IPS-15b (cell line): Measurements from ENCODE around the gene TC2N.

ENCODE experiments used
- H3K27me3 ChIP-seq: one replicate; pipeline ENCODE4 v1.6.1; 2013; ENCODE audit warnings: low read length; ENCODE audit not compliant: control insufficient read depth, insufficient read depth
- H3K36me3 ChIP-seq: one replicate; pipeline ENCODE4 v1.6.1; 2013; ENCODE audit warnings: low read length; ENCODE audit not compliant: control insufficient read depth, insufficient read depth
- H3K4me1 ChIP-seq: one replicate; pipeline ENCODE4 v1.6.1; 2013; ENCODE audit warnings: mild to moderate bottlenecking, low read length; ENCODE audit not compliant: control insufficient read depth, insufficient read depth
- H3K4me3 ChIP-seq: one replicate; pipeline ENCODE4 v1.5.1; 2013; ENCODE audit warnings: low read depth, low read length
- H3K9ac ChIP-seq: one replicate; pipeline ENCODE4 v1.6.1; 2013; ENCODE audit warnings: low read depth, mild to moderate bottlenecking, low read length
- H3K9me3 ChIP-seq: one replicate; pipeline ENCODE4 v1.6.1; 2013; ENCODE audit warnings: mild to moderate bottlenecking, low read length; ENCODE audit not compliant: control insufficient read depth, insufficient read depth

Gene TC2N

GRCh38 chr14:91888641-91889476 is 21.5 kb upstream of the TC2N start:
- Histone ChIP-seq H3K36me3 (no peaks in the 10 kb centered on the region), H3K27me3 (no peaks in the 10 kb centered on the region), H3K9ac (no peak overlapping the region), H3K4me3 (no peak overlapping the region), H3K4me1 (no peaks in the 10 kb centered on the region), H3K9me3 (no peaks in the 10 kb centered on the region)

- Histone ChIP-seq H3K9me3 (no peaks in the 10 kb centered on the region), H3K9ac (no peak overlapping the region), H3K4me1 (no peaks in the 10 kb centered on the region), H3K27me3 (no peaks in the 10 kb centered on the region), H3K36me3 (no peaks in the 10 kb centered on the region), H3K4me3 (no peak overlapping the region)
Measured at GRCh38 chr14:91886961-91887360, 19.6 kb upstream of the TC2N start.

DNA sequence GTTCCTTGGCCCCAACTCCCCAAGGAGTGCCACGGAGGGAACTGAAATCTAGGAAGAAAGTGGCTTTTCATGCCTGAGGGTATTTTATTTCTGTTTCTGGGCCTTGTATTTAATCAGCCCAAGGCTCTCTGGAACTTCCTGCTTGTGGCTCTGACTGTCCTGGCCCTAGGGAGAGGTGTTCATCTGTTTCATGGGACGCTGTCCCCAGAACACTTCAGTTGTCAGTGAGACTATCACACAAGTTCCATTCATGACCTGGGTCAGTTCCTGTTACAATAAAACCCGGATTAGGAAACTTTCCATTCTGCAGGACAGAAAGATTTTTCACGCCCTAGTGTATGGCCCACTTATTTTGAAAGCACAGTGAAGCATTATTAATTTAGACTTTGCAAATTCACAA is 18.5 kb upstream of the TC2N start:
- H3K4me3 ChIP-seq = no peak overlapping the region
- no peaks in the 10 kb centered on the region for H3K9me3 ChIP-seq
- H3K4me1 ChIP-seq = no peaks in the 10 kb centered on the region
- no peaks in the 10 kb centered on the region for H3K27me3 ChIP-seq
- H3K36me3 ChIP-seq = no peaks in the 10 kb centered on the region
- no peak overlapping the region for H3K9ac ChIP-seq

DNA sequence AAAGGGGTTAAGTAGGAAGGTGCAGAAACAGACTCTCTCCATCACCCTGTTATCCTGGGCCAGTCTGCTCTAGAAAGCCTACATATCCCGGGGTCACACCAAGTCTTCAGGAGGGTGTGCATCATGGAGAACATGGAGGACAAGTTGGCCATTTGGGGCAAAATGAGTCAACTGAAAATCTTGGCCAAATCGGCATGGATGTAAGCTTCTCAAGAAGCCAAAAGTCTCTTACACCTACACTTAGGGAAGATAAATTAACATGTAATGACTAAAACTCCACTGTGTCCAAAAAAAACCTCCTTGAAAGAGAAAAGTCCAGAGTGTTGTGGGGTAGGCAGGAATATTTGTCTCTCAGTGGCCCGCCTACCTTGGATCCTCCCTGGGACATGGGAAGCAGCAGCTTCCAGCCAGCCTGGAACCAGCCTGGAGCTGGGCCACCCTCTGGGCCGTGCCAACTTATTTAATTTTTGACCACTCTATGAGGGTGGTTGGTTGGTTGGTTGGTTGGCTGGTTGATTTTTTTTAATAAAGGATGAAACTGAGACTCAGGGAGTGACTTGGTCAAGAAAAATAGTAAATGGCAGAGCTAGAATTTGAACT is 17.9 kb upstream of the TC2N start:
- Histone ChIP-seq H3K4me3 (no peak overlapping the region), H3K4me1 (no peaks in the 10 kb centered on the region), H3K9me3 (no peaks in the 10 kb centered on the region), H3K27me3 (no peaks in the 10 kb centered on the region), H3K36me3 (no peaks in the 10 kb centered on the region), H3K9ac (no peak overlapping the region)

- no peaks in the 10 kb centered on the region for H3K27me3 ChIP-seq
- no peak overlapping the region for H3K9ac ChIP-seq
Measured at GRCh38 chr14:91884664-91885063, 17.3 kb upstream of the TC2N start.

DNA sequence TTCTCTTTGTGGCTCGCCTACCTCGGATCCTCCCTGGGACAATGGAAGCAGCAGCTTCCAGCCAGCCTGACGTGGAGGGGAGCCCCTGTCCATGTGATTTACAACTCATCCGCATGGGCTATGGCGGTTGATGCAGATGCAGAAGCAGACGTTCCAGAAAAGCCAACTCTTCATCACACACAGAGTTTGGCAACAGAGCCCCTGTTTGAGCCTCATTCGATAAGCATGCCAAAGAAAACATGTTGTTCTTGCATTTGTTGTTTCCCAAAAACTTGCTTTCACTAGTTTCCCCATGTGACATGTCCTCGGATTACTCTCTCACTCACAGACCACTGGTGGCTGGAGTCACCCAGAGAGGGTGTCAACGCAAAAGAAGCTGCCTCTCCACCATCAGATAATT is 16.4 kb upstream of the TC2N start:
- Histone ChIP-seq H3K4me1 (no peaks in the 10 kb centered on the region), H3K36me3 (no peaks in the 10 kb centered on the region), H3K27me3 (no peaks in the 10 kb centered on the region), H3K9ac (no peak overlapping the region), H3K4me3 (no peak overlapping the region), H3K9me3 (no peaks in the 10 kb centered on the region)

More at GRCh38 chr14:91884664-91885063, 17.3 kb upstream of the TC2N start:
- no peak overlapping the region for H3K4me3 ChIP-seq
- no peaks in the 10 kb centered on the region for H3K9me3 ChIP-seq
- H3K4me1 ChIP-seq = no peaks in the 10 kb centered on the region
- H3K36me3 ChIP-seq = no peaks in the 10 kb centered on the region

DNA sequence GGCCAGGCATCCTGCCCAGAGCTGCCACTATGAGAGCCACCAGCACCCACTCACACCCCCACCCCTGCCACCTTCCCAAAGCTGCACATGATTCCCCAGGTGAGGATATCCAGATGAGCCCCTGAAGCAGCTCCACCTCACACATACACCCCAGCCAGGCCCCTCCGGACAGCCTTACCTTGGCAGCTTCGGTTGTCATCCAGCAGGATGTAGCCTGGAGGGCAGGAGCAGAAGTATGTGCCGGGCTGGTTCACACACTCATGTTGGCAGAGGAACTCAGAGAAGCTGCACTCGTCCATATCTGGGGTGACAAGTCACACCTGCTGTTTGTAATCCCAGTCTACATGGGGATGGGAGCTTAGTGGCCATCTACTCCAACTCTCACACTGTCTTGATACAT is 15.4 kb upstream of the TC2N start:
- no peaks in the 10 kb centered on the region for H3K27me3 ChIP-seq
- no peak overlapping the region for H3K9ac ChIP-seq
- H3K4me1 ChIP-seq = no peaks in the 10 kb centered on the region
- no peaks in the 10 kb centered on the region for H3K9me3 ChIP-seq
- H3K36me3 ChIP-seq = no peaks in the 10 kb centered on the region
- no peak overlapping the region for H3K4me3 ChIP-seq

DNA sequence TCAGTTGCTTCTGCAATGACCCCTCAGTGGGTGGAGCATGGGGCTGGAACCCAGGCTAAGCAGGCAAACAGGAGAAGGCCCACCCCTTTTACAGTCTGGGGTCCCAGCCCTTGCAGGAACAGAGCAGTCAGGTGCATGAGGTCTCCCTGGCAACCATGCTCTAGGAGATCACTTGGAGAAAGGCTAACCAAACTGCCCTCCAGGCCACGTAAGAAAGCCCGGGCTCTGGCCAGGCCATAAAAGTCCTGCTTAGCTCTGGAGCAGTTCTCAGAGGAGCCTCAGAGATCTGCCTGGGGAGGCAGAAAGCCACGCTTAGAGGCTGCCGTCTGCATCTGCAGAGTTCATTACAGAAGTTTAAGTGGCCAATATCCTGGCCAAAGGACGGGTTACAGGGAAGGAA is 15.0 kb upstream of the TC2N start:
- Histone ChIP-seq H3K36me3 (no peaks in the 10 kb centered on the region), H3K27me3 (no peaks in the 10 kb centered on the region), H3K9ac (no peak overlapping the region), H3K4me1 (no peaks in the 10 kb centered on the region), H3K4me3 (no peak overlapping the region), H3K9me3 (no peaks in the 10 kb centered on the region)

DNA sequence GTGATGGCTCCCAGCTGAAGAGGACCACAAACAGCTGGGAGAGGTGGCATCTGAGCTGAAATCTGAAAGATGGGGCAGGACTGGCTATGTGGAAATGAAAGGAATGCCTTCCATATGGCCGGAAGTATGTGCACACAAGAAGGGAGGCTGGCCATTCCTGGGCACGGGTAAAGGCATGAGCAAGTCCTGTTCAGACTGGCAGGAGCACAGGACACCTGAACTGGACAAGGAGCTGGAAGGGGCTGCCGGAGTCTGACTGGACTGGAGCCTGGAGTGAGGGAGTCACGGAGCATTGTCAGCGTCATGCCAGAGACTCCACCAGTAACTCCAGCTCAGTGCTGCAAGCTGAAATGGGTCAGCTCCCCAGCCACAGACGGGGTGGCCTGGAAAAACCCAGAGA is 11.9 kb upstream of the TC2N start:
- H3K4me1 ChIP-seq = no peaks in the 10 kb centered on the region
- no peaks in the 10 kb centered on the region for H3K36me3 ChIP-seq
- no peaks in the 10 kb centered on the region for H3K27me3 ChIP-seq
- no peaks in the 10 kb centered on the region for H3K9me3 ChIP-seq
- H3K4me3 ChIP-seq = no peak overlapping the region
- H3K9ac ChIP-seq = no peak overlapping the region

- H3K4me3 ChIP-seq = no peak overlapping the region
- no peaks in the 10 kb centered on the region for H3K27me3 ChIP-seq
- no peak overlapping the region for H3K9ac ChIP-seq
- no peaks in the 10 kb centered on the region for H3K4me1 ChIP-seq
- no peaks in the 10 kb centered on the region for H3K36me3 ChIP-seq
- H3K9me3 ChIP-seq = no peaks in the 10 kb centered on the region
Measured at GRCh38 chr14:91878274-91878673, 10.9 kb upstream of the TC2N start.

DNA sequence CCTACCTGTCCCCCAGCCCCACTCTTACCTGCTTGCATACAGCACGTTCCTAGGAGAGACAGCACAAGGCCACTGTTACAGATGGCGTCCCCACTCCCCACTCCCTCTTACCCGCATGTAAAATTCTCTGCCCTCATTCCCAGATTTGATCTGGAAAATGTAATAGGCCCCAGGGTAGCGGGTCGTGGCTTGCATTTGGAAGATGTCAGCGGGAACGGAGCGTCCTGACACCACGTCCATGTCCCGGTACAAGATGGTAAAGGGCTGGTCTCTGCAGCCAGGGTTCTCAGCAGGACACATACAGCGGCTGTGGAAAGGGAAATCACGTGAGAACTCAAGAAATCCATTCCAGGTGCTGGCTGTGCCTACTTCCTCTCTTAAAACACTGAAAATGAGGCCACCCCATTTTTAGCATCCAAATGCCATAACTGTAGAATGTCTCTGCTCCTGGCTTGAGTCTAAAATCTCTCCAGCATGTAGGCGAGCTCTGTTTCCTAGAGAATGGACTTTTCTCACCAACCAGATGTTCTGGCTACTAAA is 10.1 kb upstream of the TC2N start:
- Histone ChIP-seq H3K4me3 (no peak overlapping the region), H3K9ac (no peak overlapping the region)

GRCh38 chr14:91876492-91876891 is 9.2 kb upstream of the TC2N start:
- H3K4me3 ChIP-seq = no peak overlapping the region
- no peak overlapping the region for H3K9ac ChIP-seq
- H3K27me3 ChIP-seq = no peaks in the 10 kb centered on the region
- no peaks in the 10 kb centered on the region for H3K9me3 ChIP-seq
- no peaks in the 10 kb centered on the region for H3K36me3 ChIP-seq
- H3K4me1 ChIP-seq = no peaks in the 10 kb centered on the region

More for the DNA sequence above, 10.1 kb upstream of the TC2N start:
- Histone ChIP-seq H3K4me1 (no peaks in the 10 kb centered on the region), H3K9me3 (no peaks in the 10 kb centered on the region), H3K27me3 (no peaks in the 10 kb centered on the region), H3K36me3 (no peaks in the 10 kb centered on the region)
